Left renal cortex interstitium (tissue), 4 donors: ENCODE measurements around the gene ST3GAL3. TPM values are rescaled to one million over a fixed set of nuclear protein-coding genes. Genes with fewer than 3 reads are reported as not detected.
"Not testable (repeated sequence)": the region's sequence is repeated elsewhere in the genome, so short reads cannot be mapped to it uniquely, and the experiment has no call there.

Experiments used
- DNase-seq, 4 donors: peaks; one replicate each; pipeline ENCODE4 v3.0.0-alpha.2; 2013; ENCODE audit warnings: low read depth in 4 of 4, low spot score in 2 of 4, missing footprints in 1 of 4
- polyA plus RNA-seq, 4 donors: library from polyadenylated mRNA; unstranded; fragments of 120-200 nt; gene quantifications; one replicate each; pipeline ENCODE4 v1.2.1, GENCODE V29; 2013; ENCODE audit not compliant: insufficient read length in 4 of 4

ST3GAL3 gene
- polyA plus RNA-seq, 4 donors, result 21.3 to 25.0 (median 23.2) TPM

DNA sequence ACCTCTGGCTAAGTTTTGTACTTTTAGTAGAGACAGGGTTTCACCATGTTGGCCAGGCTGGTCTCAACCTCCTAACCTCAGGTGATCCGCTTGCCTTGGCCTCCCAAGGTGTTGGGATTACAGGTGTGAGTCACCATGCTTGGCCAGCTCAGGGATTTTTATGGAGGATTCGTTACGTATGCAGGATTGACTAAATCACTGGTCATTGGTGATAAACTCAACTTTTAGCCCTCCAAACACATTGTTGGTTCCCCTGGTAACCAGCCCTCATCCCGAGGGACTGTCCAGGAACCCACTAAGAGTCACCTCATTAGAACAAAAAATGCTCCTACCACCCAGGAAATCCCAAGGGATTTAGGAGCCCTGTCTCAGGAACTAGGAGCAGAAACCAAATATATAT, 40.4 kb downstream of the ST3GAL3 start:
- no peak for DNase-seq

DNA sequence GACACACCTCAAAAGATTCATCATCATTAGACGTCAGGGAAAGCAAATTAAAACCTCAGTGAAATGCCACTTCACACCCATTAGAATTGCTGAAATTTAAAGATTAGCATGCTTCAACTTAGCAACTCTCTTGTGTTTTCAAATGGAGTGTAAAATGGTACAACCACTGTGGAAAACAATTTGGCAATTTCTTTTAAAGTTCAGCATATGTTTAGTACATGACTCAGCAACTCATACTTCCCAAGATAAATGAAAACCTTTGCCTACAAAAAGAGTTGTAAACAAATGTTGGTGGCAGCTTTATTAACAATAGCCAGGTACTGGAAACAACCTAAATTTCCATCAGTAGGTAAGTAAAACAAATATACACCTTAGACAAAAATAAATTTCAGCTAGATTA, 42.7 kb downstream of the ST3GAL3 start:
- DNase-seq, result no peak

DNA sequence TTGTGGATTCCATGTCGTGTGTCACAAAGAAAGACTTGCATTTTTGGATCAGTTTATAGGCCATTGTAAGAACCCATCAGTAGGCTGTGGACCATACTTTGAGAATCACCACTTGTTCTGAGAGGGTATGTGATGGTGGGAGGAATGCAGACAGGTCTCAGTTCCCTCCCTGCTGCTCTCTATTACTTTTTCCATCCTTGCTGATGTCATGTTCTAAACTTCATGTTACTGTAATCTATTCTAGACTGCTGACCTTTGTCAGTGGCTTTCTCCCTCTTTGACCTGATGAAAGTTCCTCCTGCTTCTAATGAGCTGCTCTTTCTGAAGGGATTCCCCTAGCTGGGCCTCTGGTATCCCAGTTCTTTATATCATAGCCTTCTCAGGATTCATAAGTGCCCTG, 46.1 kb downstream of the ST3GAL3 start:
- DNase-seq, result no peak

DNA sequence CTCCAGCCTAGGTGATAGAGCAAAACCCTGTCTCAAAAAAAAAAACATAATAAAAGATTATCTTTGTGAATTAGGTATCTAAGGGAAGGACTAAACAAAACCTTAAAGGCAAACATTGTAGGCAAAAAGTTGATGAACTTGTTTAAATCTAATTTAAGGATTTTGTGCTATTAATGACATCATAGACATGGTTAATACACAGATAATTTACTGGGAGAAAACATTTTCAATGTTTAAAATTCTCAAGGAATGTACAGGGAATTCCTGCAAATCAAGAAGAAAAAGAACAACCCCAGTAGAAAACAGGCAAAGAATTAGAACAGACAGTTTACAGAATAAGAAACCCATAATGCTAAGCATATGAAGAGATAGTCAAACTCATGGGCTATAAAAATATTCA, 47.6 kb downstream of the ST3GAL3 start:
- DNase-seq, result no peak

DNA sequence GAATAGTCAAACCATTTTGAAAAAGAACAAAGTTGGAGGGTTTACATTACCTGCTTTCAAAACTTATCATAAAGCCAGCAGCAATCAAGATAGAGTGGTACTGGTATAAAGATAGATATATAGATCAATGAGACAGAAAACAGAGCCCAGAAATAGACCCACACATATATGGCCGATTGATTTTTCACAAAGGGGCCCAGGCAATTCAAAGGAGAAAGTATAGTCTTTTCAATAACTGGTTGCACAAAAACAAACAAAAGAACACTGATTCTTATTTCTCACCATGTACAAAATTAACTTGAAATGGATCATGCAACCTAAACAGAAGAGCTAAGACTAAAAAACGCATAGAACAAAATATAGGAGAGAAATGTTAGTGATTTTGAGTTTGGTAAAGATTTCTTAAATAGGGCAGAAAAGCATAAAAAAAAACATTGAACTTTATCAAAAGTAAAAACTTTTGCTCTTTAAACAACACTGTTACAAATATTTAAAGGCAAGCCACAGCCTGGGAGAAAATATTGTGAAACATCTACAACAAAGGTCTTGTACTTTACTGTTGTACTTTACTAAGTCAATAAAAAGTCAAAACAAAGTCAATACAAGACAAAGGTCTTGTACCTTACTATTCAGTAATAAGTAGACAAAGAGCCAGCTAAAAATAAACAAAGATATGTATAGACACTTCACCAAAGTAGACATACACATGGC, 50.2 kb downstream of the ST3GAL3 start:
- no peak for DNase-seq

DNA sequence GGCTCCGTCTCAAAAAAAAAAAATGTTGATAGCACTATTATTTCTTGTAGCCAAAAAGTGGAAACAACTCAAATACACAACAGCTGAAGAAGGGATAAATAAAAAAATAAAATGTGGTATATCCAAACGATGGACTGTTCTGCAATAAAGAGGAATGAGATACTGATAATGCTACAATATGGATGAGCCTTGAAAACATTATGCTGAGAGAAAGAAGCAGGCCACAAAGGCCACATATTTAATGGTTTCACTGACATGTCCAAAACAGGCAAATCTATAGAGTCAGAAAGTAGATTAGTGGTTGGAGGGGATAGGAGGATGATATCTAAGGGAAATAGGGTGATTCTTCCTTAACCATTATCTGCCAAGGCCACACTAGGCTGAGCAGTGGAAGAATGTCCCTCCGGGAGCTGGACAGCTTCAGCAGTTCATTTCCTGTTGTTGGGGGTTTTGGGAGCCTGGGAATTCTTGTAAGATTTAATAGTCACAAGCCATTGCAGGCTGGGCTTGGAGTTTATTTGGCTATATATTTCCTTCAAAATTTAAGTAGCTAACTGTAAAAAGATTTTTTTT, 53.5 kb downstream of the ST3GAL3 start:
- no peak for DNase-seq

DNA sequence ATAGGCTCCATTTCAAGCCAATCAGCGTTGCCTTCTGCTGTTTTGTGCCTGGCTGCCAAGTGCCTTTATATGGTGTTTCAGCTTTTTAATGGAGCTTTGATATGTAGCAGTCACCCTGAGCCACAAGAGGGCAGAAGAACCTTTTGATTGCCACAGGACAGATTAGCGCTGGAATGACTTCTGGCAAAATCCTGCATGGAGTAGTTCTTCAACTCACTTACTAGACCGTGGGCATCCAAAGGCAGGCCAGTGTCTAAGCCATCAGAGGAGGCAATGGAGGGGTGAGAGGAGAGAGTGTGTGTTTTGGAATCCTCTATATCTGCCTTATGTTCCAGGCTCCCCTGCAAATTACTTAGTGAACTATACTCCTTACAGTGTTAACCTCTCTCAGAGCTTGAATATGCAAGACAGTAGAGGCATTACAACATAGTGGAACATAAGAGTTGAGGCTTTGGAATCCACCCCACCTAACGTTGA, 56.2 kb downstream of the ST3GAL3 start:
- peak; percentile 48 to 81 (median 60) for DNase-seq

DNA sequence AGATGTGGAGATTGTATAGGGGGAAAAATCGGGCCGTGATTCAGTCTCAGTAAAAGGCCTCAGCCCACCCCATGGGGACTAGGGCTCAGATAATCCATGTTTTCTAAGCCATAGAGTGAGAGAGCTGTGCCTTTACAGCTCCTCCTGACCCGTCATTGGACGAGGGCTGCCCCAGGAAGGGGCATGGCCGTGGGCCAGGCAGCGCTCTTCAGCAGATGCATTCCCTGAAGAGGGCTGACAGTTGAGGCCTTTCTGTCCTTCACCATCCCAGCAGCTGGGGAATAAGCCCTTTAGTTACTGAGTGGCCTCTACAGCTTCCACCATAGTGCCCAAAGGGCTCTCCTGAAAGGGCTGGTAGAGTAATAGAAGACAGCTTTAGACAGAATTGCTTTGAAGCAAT, 57.2 kb downstream of the ST3GAL3 start:
- DNase-seq, result no peak

DNA sequence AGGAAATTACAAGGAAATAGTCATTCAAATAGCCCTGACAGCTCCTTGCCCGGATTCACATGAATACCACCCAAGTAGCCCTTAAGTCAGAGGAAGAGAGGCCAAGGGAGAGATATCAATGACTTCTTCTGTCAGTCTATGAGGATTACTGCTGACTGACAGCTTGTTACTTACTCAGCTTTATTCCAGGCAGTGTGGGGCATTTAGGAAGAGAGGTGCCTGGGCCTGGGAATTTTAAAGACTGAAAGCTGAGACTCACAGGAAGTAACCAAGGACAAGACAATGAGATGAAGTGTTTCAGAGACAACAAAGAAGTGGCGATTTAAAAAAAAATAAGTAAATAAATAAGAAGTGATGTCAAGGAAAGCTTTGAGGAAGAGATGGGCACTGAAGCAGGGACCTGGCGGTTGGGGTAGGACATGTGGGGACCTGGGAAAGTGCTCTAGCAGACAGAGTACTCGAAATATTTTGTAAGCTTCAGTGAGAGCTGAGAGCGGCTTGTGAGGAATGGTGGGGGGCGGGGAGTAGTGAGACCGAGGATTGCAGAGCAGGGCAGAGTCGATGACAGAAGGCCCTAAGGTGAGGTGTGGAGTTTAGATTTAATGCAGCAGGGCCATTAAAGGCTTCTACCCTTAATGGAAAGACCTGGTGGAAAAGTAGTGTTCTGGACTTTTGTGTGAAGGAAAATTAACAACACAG, 58.9 kb downstream of the ST3GAL3 start:
- no peak for DNase-seq

DNA sequence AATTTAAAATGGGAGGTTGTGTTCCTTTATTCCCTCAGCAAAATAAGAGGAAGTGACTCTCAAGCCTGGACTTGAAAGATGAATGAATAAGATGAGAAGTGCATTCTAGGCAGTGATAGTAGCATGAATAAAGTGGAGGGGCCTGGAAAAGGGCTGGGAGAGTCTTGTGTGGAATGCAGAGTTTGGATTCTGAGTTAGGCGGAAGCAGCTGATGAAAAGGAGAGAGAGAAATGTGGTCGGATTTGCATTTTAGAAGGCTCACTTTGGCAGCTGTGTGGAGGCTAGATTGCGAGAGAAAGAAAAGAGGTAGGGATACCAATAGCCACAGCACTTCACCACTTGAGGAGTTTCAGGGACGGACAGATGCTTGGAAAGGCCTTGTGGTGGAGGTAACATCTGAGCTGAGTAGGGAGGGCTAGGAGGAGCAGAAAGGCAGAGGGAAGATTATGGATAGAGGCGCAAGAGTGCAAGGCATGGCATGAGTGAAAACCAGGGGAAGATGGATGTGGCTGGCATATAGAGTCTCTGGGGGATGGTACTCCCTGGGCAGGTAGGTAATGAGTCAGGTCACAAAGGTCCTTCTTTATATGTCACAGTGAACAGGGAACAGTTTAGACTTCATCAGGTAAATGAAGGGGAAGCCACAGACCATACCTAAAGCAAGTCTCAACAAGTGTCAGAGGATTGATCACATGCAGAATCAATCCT, 59.6 kb downstream of the ST3GAL3 start:
- no peak for DNase-seq

DNA sequence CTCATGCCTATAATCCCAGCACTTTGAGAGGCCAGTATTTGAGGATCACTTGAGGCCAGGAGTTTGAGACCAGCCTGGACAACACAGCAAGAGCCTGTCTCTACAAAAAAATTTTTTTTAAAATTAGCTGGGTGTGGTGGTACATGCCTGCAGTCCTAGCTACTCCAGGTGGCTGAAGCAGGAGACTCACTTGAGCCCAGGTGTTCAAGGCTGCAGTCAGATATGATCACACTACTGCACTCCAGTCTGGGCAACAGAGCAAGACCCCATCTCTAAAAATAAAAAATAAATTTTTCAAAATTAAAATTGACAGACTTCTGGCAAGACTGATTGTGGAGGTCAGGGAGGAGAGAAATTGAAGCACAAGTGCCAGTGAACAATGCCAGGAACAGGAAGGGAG, 60.8 kb downstream of the ST3GAL3 start:
- DNase-seq, result no peak

DNA sequence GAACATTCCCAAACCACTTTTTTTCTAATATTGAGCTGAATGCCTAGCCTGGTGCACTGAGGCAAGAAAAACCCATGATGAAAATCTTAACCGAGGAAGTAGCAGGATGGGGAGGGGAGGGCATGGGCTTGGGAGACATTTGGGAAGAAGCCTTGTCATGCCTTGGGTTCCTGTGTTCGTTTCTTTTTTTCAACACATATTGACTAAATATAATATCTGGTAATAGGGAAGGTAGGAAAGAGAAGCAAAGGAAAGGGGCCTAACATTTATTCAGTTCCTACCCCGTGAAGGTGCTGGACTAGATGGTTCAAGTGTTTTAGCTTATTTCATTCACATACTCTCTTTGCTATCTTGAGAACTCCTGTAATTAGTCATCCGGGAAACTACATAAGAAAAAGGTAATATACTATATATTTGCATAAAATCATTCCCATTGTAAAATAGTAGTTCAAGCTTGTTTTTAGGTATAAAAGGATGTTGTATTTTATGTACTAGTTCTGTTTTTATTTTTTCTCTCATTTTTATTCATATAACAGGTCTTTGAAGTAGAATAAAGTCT, 62.1 kb downstream of the ST3GAL3 start:
- DNase-seq, result no peak

DNA sequence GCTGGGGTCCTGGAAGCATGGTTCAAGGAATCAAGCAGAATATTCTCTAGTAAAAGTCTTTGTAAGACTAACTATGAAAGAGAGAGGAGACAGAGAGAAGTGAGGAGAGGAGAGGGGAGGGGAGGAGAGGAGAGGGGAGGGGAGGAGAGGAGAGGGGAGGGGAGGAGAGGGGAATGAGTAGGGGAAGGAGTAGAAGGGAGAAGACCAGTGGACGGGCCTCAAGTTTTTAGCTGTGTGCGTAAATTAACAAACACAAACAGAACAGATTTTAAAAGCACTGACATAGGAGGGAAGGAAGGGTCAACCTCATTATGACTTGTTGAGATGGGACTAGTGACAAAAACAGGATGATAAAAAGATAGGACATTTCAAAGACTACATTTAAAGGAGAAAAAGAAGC, 62.8 kb downstream of the ST3GAL3 start:
- DNase-seq, result no peak

DNA sequence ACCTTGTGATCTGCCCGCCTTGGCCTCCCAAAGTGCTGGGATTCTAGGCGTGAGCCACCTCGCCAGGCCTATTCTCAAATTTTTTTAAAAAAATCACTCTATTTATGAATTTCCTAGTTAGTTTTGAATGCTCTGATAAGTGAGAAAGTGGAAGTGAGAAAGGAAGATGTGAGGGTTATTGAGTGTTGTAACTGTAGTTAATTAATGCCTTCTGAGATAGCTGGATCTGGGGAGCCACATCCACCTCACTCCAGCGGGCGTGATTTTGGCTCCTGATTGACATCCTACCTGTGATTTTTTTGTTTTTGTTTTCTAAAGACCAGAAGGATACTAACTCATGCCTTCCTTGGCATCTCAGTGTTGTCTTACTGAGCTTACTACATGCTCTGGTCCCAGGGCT, 65.6 kb downstream of the ST3GAL3 start:
- DNase-seq, result no peak

DNA sequence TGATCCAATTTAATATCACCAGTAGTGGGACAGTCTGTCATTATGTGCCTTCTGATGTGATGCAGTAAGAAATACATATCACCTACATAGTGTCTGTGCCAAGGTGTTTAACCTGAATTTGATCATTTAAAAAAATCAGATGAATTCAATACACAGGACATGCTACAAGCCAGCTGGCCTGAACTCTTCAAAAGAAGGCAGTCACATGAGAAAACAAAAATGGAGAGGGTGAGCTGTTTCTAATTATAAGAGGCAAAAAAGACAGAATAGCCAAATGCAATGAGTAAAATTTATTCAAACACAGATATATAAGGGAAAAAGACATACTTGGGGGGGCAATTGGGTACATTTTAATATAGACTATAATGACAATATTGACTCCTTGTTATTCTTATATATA, 66.5 kb downstream of the ST3GAL3 start:
- DNase-seq, result no peak

DNA sequence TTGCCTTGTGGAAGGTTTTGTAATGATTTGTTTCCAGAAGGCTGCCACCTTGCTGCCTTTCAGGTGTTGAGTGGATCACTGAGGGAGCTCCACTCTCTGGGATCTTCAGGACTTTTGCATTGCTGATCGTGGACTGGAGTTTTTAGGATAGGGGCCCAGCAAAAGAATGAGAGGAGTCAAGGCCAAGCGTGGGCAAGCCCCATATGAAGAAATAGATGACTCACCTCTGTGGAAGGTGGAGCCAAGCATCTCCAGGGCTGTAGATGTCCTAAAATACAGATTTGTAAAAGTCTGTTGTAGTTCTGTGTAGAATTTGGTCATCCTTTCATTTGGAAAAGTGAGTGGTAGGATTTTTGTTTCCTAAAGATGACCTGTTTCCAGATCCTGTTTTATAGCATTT, 67.0 kb downstream of the ST3GAL3 start:
- DNase-seq, result no peak

DNA sequence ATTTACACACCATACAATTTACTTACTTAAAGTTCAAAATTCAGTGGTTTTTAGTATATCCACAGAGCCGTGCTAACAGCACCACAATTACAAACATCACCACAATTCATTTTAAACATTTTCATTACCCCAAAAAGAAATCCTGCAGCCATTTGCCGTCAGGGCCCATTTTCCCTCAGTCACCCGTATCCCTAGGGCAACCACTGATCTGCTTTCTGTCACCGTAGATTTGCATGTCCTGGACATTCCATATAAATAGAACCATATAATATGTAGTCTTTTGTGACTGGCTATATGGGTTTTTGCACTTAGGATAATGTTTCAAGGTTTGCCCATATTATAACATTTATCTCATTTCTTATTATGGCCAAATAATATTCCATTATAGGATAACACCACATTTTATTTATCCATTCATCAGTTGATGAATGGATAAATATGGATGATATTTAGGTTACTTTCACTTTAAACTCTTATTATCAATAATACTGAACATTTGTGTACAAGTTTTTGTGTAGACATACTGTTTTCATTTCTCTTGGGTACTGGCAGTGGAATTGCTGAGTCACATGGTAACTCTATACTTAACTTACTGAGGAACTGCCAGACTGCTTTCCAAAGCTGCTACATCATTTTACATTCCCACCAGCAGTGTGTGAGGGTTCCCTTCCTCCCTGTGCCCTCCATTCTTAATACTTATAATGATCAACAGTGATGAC, 68.9 kb downstream of the ST3GAL3 start:
- DNase-seq, result no peak

DNA sequence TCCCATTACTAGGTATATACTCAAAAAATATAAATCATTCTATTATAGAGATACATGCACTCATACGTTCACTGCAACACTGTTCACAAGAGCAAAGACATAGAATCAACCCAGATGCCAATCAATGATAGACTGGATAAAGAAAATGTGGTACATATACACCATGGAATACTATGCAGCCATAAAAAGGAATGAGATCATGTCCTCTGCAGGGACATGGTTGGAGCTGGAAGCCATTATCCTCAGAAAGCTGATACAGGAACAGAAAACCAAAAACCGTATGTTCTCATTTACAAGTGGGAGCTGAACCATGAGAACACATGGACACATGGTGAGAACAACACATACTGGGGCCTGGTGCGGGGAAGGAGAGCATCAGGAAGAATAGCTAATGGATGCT, 70.6 kb downstream of the ST3GAL3 start:
- DNase-seq, result not testable (repeated sequence)

DNA sequence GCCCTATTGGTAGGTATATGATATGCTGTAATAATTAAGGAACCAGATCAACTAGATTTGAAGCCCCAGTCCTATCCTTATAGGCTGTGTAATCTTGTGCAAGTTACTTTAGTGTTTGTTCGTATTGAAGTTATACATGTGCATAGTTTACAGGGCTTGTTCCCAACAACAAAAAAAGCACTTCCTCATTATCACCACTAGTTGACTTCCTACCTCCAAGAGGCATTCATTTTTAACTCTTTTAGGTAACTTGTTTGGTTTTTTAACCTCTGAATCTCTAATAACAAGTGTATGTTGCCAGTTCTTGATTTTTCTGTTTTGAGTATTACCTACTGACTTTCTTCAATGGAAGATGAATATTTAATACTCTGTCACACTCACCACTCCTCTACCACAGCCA, 71.9 kb downstream of the ST3GAL3 start:
- no peak for DNase-seq

DNA sequence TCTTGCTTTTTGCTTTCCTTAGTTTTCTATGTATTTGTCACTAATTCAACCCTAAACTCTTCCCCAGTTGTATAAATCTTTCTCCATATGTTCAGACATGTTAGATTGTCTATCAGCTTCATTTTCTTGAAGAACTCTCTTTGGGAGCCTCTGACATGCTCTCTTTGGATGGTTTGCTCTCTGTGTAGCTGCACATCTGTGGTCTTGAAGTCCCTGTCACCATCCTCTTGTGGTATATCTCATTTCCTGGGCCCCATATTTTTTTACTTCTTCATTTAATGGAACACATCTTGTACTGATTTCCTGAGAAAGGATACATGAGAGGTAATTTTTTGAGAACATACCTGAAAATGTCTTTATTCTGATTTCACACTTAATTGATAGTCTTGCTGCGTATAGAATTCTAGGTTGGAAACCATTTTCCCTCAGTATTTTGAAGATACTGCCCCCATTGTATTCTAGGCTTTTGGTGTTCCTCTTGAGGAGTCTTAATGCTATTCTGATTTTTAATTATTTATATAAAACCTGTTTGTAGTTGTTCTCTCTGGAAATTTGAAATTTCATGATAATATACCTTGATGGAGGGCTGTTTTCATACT, 72.6 kb downstream of the ST3GAL3 start:
- no peak for DNase-seq
